Gastroesophageal sphincter (tissue), 4 donors: ENCODE data around the gene HDAC10. TPM values are rescaled to one million over a fixed set of nuclear protein-coding genes. Genes with fewer than 3 reads are reported as not detected.

Experiments used
- ATAC-seq: fragments of 150-250 bp; one replicate; pipeline ENCODE4 v1.9.1; 2016; ENCODE audit warnings: mild to moderate bottlenecking, moderate library complexity
- H3K27ac ChIP-seq, 4 donors: fragments of 200-600 bp; sonication (generic) in 3 of 4; 1 replicate in 3 of 4; 2 replicates in 1 of 4; pipeline ENCODE4 v1.5.1; 2016 to 2019
- H3K27me3 ChIP-seq: fragments of 200-600 bp; sonication (generic); one replicate; pipeline ENCODE4 v1.5.1; 2019
- H3K36me3 ChIP-seq, 2 donors: fragments of 200-600 bp; sonication (generic); one replicate each; pipeline ENCODE4 v1.5.1; 2019; ENCODE audit warnings: control low read depth in 1 of 2
- H3K4me1 ChIP-seq, 3 donors: fragments of 200-600 bp; sonication (generic); 1 replicate in 2 of 3; 2 replicates in 1 of 3; pipeline ENCODE4 v1.5.1; 2016 to 2019; ENCODE audit warnings: control low read depth in 2 of 3
- H3K4me3 ChIP-seq, 2 donors: fragments of 200-600 bp; sonication (generic); one replicate each; pipeline ENCODE4 v1.5.1; 2019; ENCODE audit warnings: mild to moderate bottlenecking in 1 of 2, moderate library complexity in 1 of 2
- H3K9me3 ChIP-seq, 3 donors: fragments of 200-600 bp; sonication (generic); one replicate each; pipeline ENCODE4 v1.5.1; 2017 to 2019; ENCODE audit warnings: control low read depth in 2 of 3
- CTCF ChIP-seq, 4 experiments: fragments of 200-600 bp in 2 of 4; fragments of 450-650 bp in 2 of 4; sonication (generic) in 1 of 4; IDR thresholded peaks; one replicate each; pipeline ENCODE4 v1.5.1; 2017 to 2019; ENCODE audit warnings: antibody characterized with exemption in 4 of 4, mild to moderate bottlenecking in 2 of 4, moderate library complexity in 2 of 4
- EP300 ChIP-seq: sonication (generic); formaldehyde crosslinking; IDR thresholded peaks from one replicate; pipeline ENCODE4 v1.6.1; 2017; ENCODE audit warnings: antibody characterized with exemption, mild to moderate bottlenecking
- POLR2A ChIP-seq, 2 donors: fragments of 450-650 bp; IDR thresholded peaks; one replicate each; pipeline ENCODE4 v1.6.1; 2017; ENCODE audit warnings: antibody characterized with exemption in 2 of 2, mild to moderate bottlenecking in 2 of 2, moderate library complexity in 1 of 2
- POLR2AphosphoS5 ChIP-seq: sonication (generic); formaldehyde crosslinking; IDR thresholded peaks from one replicate; pipeline ENCODE4 v1.6.1; 2017; ENCODE audit warnings: antibody characterized with exemption
- WGBS, 2 donors: methylation state at CpG; one replicate each; pipeline ENCODE4 v1.1.5; 2018; ENCODE audit warnings: low coverage in 1 of 2; 5-methylcytosine and 5-hydroxymethylcytosine counted together
- total RNA-seq, 4 donors: library from RNA; depleted of rRNA; stranded (reverse); fragments of >200 nt; gene quantifications; one replicate each; pipeline ENCODE4 v1.1.0, GENCODE V29; 2016

The HDAC10 gene
- total RNA-seq, 4 donors from 2014 or later = 9.4 to 24.7 (median 12.5) TPM

GRCh38 chr22:50268655-50269113, 17.6 kb upstream of the HDAC10 start:
- peak overlapping the region in 1 of 2 donors; percentile 57 for H3K4me3 ChIP-seq
- no peaks in the 10 kb centered on the region for H3K9me3 ChIP-seq
- ATAC-seq = no peak
- peak overlapping the region in 3 of 4 donors; percentile 9 to 82 (median 79) for H3K27ac ChIP-seq
- H3K27me3 ChIP-seq = no peaks in the 10 kb centered on the region
- TF ChIP-seq CTCF (IDR thresholded peaks at IDR 0.05) (no peak), EP300 (no peak), POLR2AphosphoS5 (no peak), POLR2A (IDR thresholded peaks at IDR 0.05) (no peak)
- peaks cover 2 to 61% (median 44%) of the 10 kb centered on the region in 3 donors for H3K4me1 ChIP-seq
- H3K36me3 ChIP-seq = no peaks in the 10 kb centered on the region
- 60% methylated on average over 1 of the region's 9 CpGs; no CpG with 5 or more reads in 1 of the 2 donors for WGBS, 2 donors

- Histone ChIP-seq H3K27ac (peak overlapping the region in 3 of 4 donors; percentile 65 to 82 (median 79)), H3K27me3 (peaks cover 8% of the 10 kb centered on the region), H3K9me3 (no peaks in the 10 kb centered on the region), H3K4me3 (peak overlapping the region; percentile 20 to 46), H3K36me3 (no peaks in the 10 kb centered on the region), H3K4me1 (peaks cover 2 to 67% (median 44%) of the 10 kb centered on the region in 3 donors)
- no peak for TF ChIP-seq POLR2A (IDR thresholded peaks at IDR 0.05)
- peak in 3 of 4 experiments; percentile 17 to 55 (median 48) for TF ChIP-seq CTCF (IDR thresholded peaks at IDR 0.05)
- TF ChIP-seq POLR2AphosphoS5 = peak; percentile 9
- WGBS, 2 donors = 17% methylated on average over 1 of the region's 75 CpGs; no CpG with 5 or more reads in 1 of the 2 donors
- peak; percentile 49 for ATAC-seq
Observed at GRCh38 chr22:50267591-50268390, 16.7 kb upstream of the HDAC10 start.

GRCh38 chr22:50266994-50267393, 15.9 kb upstream of the HDAC10 start:
- no peak for ATAC-seq
- no peaks in the 10 kb centered on the region for H3K9me3 ChIP-seq
- peak overlapping the region in 1 of 2 donors; percentile 46 for H3K4me3 ChIP-seq
- peaks cover 2 to 68% (median 41%) of the 10 kb centered on the region in 3 donors for H3K4me1 ChIP-seq
- WGBS, 2 donors = 90% methylated on average over 9 of the region's 37 CpGs; no CpG with 5 or more reads in 1 of the 2 donors
- no peak for TF ChIP-seq CTCF (IDR thresholded peaks at IDR 0.05)
- TF ChIP-seq POLR2A (IDR thresholded peaks at IDR 0.05) = no peak
- no peak for TF ChIP-seq EP300
- no peak for TF ChIP-seq POLR2AphosphoS5
- H3K36me3 ChIP-seq = no peaks in the 10 kb centered on the region
- H3K27ac ChIP-seq = peak overlapping the region in 2 of 4 donors; percentile 56 to 79
- peaks cover 16% of the 10 kb centered on the region for H3K27me3 ChIP-seq

GRCh38 chr22:50264946-50265669, 14.0 kb upstream of the HDAC10 start:
- WGBS, 2 donors = 77 to 80% methylated on average over 5 to 11 of the region's 15 CpGs
- no peaks in the 10 kb centered on the region for H3K9me3 ChIP-seq
- no peak overlapping the region for H3K27ac ChIP-seq
- ATAC-seq = no peak
- no peak for TF ChIP-seq EP300
- no peak for TF ChIP-seq CTCF (IDR thresholded peaks at IDR 0.05)
- TF ChIP-seq POLR2A (IDR thresholded peaks at IDR 0.05) = no peak
- no peak for TF ChIP-seq POLR2AphosphoS5
- H3K36me3 ChIP-seq = no peaks in the 10 kb centered on the region
- no peak overlapping the region for H3K4me3 ChIP-seq
- peaks cover 0 to 69% (median 28%) of the 10 kb centered on the region in 3 donors for H3K4me1 ChIP-seq
- H3K27me3 ChIP-seq = peaks cover 31% of the 10 kb centered on the region
